SK-N-SH treated with all-trans-retinoic acid at 6 μM for 48 hours (cell line): ENCODE measurements around the gene CDKN2AIPNL.

Source experiments
- ESRRG ChIP-seq: fragments of 250-450 bp; sonication (Bioruptor Pico); IDR thresholded peaks from 2 replicates; pipeline ENCODE4 v1.6.1; 2021; ENCODE audit warnings: mild to moderate bottlenecking
- RARB ChIP-seq: fragments of 250-450 bp; sonication (Bioruptor Pico); IDR thresholded peaks from 2 replicates; pipeline ENCODE4 v1.8.0; 2021; ENCODE audit warnings: mild to moderate bottlenecking, moderate library complexity
- SNAI2 ChIP-seq: fragments of 250-450 bp; sonication (Bioruptor Pico); IDR thresholded peaks from 2 replicates; pipeline ENCODE4 v1.5.0; 2020; ENCODE audit warnings: mild to moderate bottlenecking, moderate library complexity
- TCF4 ChIP-seq: fragments of 250-450 bp; sonication (Bioruptor Pico); IDR thresholded peaks from 2 replicates; pipeline ENCODE4 v1.8.0; 2021; ENCODE audit warnings: mild to moderate bottlenecking, moderate library complexity, borderline replicate concordance
- ZFP3 ChIP-seq: fragments of 250-450 bp; sonication (Bioruptor Pico); IDR thresholded peaks from 2 replicates; pipeline ENCODE4 v1.5.0; 2020; ENCODE audit warnings: mild to moderate bottlenecking, moderate library complexity
- ZFP30 ChIP-seq: fragments of 450-650 bp; formaldehyde crosslinking; IDR thresholded peaks from 2 replicates; pipeline ENCODE4 v1.5.0; 2022; ENCODE audit warnings: mild to moderate bottlenecking, moderate library complexity
- ZNF70 ChIP-seq: fragments of 450-650 bp; formaldehyde crosslinking; IDR thresholded peaks from 2 replicates; pipeline ENCODE4 v1.5.0; 2020; ENCODE audit warnings: mild to moderate bottlenecking, moderate library complexity
- ZNF8 ChIP-seq: fragments of 450-650 bp; formaldehyde crosslinking; IDR thresholded peaks from 2 replicates; pipeline ENCODE4 v1.5.0; 2020; ENCODE audit warnings: mild to moderate bottlenecking, moderate library complexity
- TF ChIP-seq, protein P1 (sequence below): fragments of 250-450 bp; sonication (Bioruptor Pico); IDR thresholded peaks from 2 replicates; pipeline ENCODE4 v1.8.0; 2021; ENCODE audit warnings: low read depth, mild to moderate bottlenecking, moderate library complexity, borderline replicate concordance

DNA sequence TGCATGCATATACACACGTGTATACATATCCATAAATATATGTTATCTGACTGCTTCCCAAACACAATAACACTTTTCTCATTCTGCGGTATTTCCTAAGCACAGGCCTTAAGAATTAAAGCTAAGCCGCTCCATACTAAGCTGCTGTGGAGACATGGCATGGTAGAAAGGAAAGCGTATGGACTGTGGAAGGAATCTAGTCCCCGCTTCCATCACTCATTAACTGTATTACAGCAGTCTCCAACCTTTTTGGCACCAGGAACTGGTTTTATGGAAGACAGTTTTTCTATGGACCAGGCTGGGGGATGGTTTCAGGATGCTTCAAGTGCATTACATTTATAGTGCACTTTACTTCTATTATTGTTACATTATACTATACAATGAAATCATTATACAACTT lies 56.0 kb downstream of the CDKN2AIPNL start:
- TF ChIP-seq, protein P1, sequence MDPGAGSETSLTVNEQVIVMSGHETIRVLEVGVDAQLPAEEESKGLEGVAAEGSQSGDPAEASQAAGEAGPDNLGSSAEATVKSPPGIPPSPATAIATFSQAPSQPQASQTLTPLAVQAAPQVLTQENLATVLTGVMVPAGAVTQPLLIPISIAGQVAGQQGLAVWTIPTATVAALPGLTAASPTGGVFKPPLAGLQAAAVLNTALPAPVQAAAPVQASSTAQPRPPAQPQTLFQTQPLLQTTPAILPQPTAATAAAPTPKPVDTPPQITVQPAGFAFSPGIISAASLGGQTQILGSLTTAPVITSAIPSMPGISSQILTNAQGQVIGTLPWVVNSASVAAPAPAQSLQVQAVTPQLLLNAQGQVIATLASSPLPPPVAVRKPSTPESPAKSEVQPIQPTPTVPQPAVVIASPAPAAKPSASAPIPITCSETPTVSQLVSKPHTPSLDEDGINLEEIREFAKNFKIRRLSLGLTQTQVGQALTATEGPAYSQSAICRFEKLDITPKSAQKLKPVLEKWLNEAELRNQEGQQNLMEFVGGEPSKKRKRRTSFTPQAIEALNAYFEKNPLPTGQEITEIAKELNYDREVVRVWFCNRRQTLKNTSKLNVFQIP (CRISPR knock-in tag) = no peak
- TF ChIP-seq SNAI2 (no peak), ESRRG (CRISPR knock-in tag) (no peak), RARB (CRISPR knock-in tag) (no peak), ZFP30 (no peak), ZNF8 (CRISPR knock-in tag) (no peak), ZFP3 (CRISPR knock-in tag) (no peak), ZNF70 (CRISPR knock-in tag) (no peak), TCF4 (CRISPR knock-in tag) (no peak)
